Gastroesophageal sphincter (tissue), 3 donors: ENCODE measurements around the gene EBP.

Experiments used
- CTCF ChIP-seq, 4 experiments: fragments of 200-600 bp in 2 of 4; fragments of 450-650 bp in 2 of 4; sonication (generic) in 1 of 4; IDR thresholded peaks; one replicate each; pipeline ENCODE4 v1.5.1; 2017 to 2019; ENCODE audit warnings: antibody characterized with exemption in 4 of 4, mild to moderate bottlenecking in 2 of 4, moderate library complexity in 2 of 4
- EP300 ChIP-seq: sonication (generic); formaldehyde crosslinking; IDR thresholded peaks from one replicate; pipeline ENCODE4 v1.6.1; 2017; ENCODE audit warnings: antibody characterized with exemption, mild to moderate bottlenecking

- TF ChIP-seq CTCF (IDR thresholded peaks at IDR 0.05): no peak
- TF ChIP-seq EP300: no peak
Measured at GRCh38 chrX:48490661-48491060, 30.9 kb upstream of the EBP start.
